ENCODE measurements around the gene MACROD1.

DNA sequence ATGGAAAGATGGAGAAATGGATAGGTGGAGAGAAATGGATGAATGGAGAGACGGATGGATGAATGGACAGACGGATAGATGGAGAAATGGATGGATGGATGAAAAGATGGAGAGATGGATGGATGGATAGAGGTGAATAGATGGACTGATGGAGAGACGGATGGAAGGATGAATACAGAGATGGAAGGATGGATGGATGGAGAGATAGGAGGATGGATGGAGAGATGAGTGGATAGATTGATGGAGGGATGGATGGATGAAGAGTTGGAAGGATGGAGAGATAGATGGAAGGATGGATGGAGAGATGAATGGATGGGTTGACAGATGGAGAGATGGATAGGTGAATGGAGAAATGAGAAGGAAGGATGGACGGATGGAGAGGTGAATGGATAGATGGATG, 66.5 kb downstream of the MACROD1 start:
- TF ChIP-seq, protein P1, sequence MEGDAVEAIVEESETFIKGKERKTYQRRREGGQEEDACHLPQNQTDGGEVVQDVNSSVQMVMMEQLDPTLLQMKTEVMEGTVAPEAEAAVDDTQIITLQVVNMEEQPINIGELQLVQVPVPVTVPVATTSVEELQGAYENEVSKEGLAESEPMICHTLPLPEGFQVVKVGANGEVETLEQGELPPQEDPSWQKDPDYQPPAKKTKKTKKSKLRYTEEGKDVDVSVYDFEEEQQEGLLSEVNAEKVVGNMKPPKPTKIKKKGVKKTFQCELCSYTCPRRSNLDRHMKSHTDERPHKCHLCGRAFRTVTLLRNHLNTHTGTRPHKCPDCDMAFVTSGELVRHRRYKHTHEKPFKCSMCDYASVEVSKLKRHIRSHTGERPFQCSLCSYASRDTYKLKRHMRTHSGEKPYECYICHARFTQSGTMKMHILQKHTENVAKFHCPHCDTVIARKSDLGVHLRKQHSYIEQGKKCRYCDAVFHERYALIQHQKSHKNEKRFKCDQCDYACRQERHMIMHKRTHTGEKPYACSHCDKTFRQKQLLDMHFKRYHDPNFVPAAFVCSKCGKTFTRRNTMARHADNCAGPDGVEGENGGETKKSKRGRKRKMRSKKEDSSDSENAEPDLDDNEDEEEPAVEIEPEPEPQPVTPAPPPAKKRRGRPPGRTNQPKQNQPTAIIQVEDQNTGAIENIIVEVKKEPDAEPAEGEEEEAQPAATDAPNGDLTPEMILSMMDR (IDR thresholded peaks at IDR 0.05): no peak
- no peak for TF ChIP-seq POLR2A (IDR thresholded peaks at IDR 0.05)
